Spleen (tissue), 11 donors: Measurements from ENCODE around the gene PALLD. TPM values are rescaled to one million over a fixed set of nuclear protein-coding genes. Genes with fewer than 3 reads are reported as not detected.

ENCODE experiments used
- polyA plus RNA-seq, 3 donors: library from polyadenylated mRNA; stranded (reverse); fragments of 200-250 nt; gene quantifications; one replicate each; pipeline ENCODE4 v1.2.1, GENCODE V29; 2013
- small RNA-seq, 4 donors: library from RNA; depleted of rRNA; stranded (forward); fragments of <200 nt; gene quantifications; one replicate each; pipeline ENCODE3, GENCODE V24; 2016
- total RNA-seq, 7 donors: library from RNA; depleted of rRNA in 3 of 7; stranded (reverse); fragments of >200 nt in 3 of 7; fragmentation: NEBNext Ultra II Directional in 4 of 7; extraction: Animal tissue kit (Norgen Biotek cat#: 25700) in 4 of 7; gene quantifications; one replicate each; pipeline versions ENCODE4 v1.1.0 to v1.2.1, GENCODE V29; 2016 to 2021
- donor health status: healthy with polysubstance abuse.
- donor health status: DM: no; HTN: no; CAD: no; lungs with moderate emphysema.
- donor health status: DM: no; HTN: no; CAD: no.
- donor health status: Bipolar disorder and iron deficiency.
- donor health status: healthy.
- donor health status: DM: no; HTN: no; CAD: no.
- donor health status: DM: yes; HTN: yes; CAD: no.

Gene PALLD
- total and polyA plus RNA-seq, 10 donors = 24.3 to 228 (median 142) TPM

Small RNA genes within 50 kb of the gene (small RNA-seq; reads per million reads assigned to genes)
- 0 reads per million in 4 donors for gene RF00432
- gene RNU6-1336P = 0 reads per million in 4 donors
- 0 reads per million in 4 donors for gene RNU6-853P

Other genes starting within 250 kb of the PALLD start
- 10 to 100 TPM; 32.6 to 56.2 (median 45.2) TPM for gene DDX60, start 178.3 kb upstream of the PALLD start, total RNA-seq
- gene DDX60, start 178.3 kb upstream of the PALLD start, polyA plus RNA-seq = 10 to 100 TPM in 2 of 3 donors, 1 to 10 TPM in 1; 7.5 to 10.3 (median 10.1) TPM
- gene DDX60L, start 16.6 kb upstream of the PALLD start, total RNA-seq = 10 to 100 TPM; 35.4 to 82.2 (median 60.5) TPM
- 10 to 100 TPM in 2 of 3 donors, 1 to 10 TPM in 1; 9.3 to 19.1 (median 16.5) TPM for gene DDX60L, start 16.6 kb upstream of the PALLD start, polyA plus RNA-seq